GM23338 (cell line): ENCODE data around the gene HS3ST6. TPM values are rescaled to one million over a fixed set of nuclear protein-coding genes. Genes with fewer than 3 reads are reported as not detected.
"Not testable (repeated sequence)": the region's sequence is repeated elsewhere in the genome, so short reads cannot be mapped to it uniquely, and the experiment has no call there.

Source experiments
- ATAC-seq: fragments of 200-7000 bp; cut with Tn5 transposase; 3 replicates; pipeline ENCODE4 v1.9.1; 2020
- DNase-seq: peaks from one replicate; pipeline ENCODE4 v3.0.0-alpha.2; 2015; ENCODE audit warnings: low spot score
- H2AFZ ChIP-seq: fragments of 200-600 bp; sonication (generic); 2 replicates; pipeline ENCODE4 v1.8.0; 2016; ENCODE audit warnings: antibody characterized with exemption, mild to moderate bottlenecking, moderate library complexity
- H3F3A ChIP-seq: fragments of 200-600 bp; sonication (generic); replicated peaks from 2 replicates; pipeline ENCODE4 v1.8.0; 2017; ENCODE audit warnings: antibody characterized with exemption, mixed run types, low read depth
- H3K27ac ChIP-seq: fragments of 200-600 bp; sonication (generic); 2 replicates; pipeline ENCODE4 v1.6.1; 2016; ENCODE audit warnings: low read depth
- H3K27me3 ChIP-seq: fragments of 200-600 bp; sonication (generic); 2 replicates; pipeline ENCODE4 v1.8.0; 2016; ENCODE audit warnings: mild to moderate bottlenecking, mixed run types, moderate library complexity; ENCODE audit not compliant: insufficient read depth
- H3K36me3 ChIP-seq: fragments of 200-600 bp; sonication (generic); 2 replicates; pipeline ENCODE4 v1.8.0; 2016; ENCODE audit warnings: mild to moderate bottlenecking; ENCODE audit not compliant: insufficient read depth
- H3K4me1 ChIP-seq: fragments of 200-600 bp; sonication (generic); 2 replicates; pipeline ENCODE4 v1.8.0; 2016; ENCODE audit warnings: mild to moderate bottlenecking, moderate library complexity; ENCODE audit not compliant: insufficient read depth
- H3K4me2 ChIP-seq: fragments of 200-600 bp; sonication (generic); 2 replicates; pipeline ENCODE4 v1.7.1; 2017; ENCODE audit warnings: mixed run types
- H3K4me3 ChIP-seq: fragments of 200-600 bp; sonication (generic); 2 replicates; pipeline ENCODE4 v1.6.1; 2016; ENCODE audit warnings: mixed run types
- H3K79me2 ChIP-seq: fragments of 200-600 bp; sonication (generic); replicated peaks from 2 replicates; pipeline ENCODE4 v1.8.0; 2017; ENCODE audit warnings: mild to moderate bottlenecking; ENCODE audit not compliant: insufficient read depth
- H3K9me2 ChIP-seq: fragments of 200-600 bp; sonication (generic); 2 replicates; pipeline ENCODE4 v1.8.0; 2017; ENCODE audit not compliant: insufficient read depth
- H4K20me1 ChIP-seq: fragments of 200-600 bp; sonication (generic); replicated peaks from 2 replicates; pipeline ENCODE4 v1.8.0; 2017; ENCODE audit warnings: mild to moderate bottlenecking; ENCODE audit not compliant: insufficient read depth
- H3K27ac Mint-ChIP-seq: 2 replicates; pipeline ENCODE4 v1.8.0; 2020; ENCODE audit warnings: inconsistent platforms, mild to moderate bottlenecking, moderate library complexity, mixed read lengths
- H3K27me3 Mint-ChIP-seq: 3 replicates; pipeline ENCODE4 v1.8.0; 2022; ENCODE audit warnings: low read depth, mild to moderate bottlenecking, moderate library complexity, mixed read lengths, inconsistent platforms; ENCODE audit not compliant: insufficient read depth, poor library complexity
- H3K36me3 Mint-ChIP-seq: 3 replicates; pipeline ENCODE4 v1.8.0; 2021; ENCODE audit warnings: low read depth, mild to moderate bottlenecking, inconsistent platforms, moderate library complexity, mixed read lengths
- H3K4me1 Mint-ChIP-seq: 3 replicates; pipeline ENCODE4 v1.8.0; 2020; ENCODE audit warnings: mild to moderate bottlenecking, inconsistent platforms, mixed read lengths
- H3K4me3 Mint-ChIP-seq: 3 replicates; pipeline ENCODE4 v1.8.0; 2021; ENCODE audit warnings: moderate library complexity, mild to moderate bottlenecking, inconsistent platforms, mixed read lengths
- H3K9me3 Mint-ChIP-seq: 3 replicates; pipeline ENCODE4 v1.8.0; 2020; ENCODE audit warnings: moderate library complexity, mild to moderate bottlenecking, inconsistent platforms, mixed read lengths
- CTCF ChIP-seq, 2 experiments: fragments of 200-600 bp in 1 of 2; sonication (generic) in 1 of 2; conservative IDR thresholded peaks; 2 replicates each; pipeline versions ENCODE4 v1.5.1 to v1.6.1; 2016 to 2017; ENCODE audit warnings: antibody characterized with exemption in 2 of 2, low read depth in 2 of 2, mild to moderate bottlenecking in 2 of 2, moderate library complexity in 1 of 2
- ETS1 ChIP-seq: IDR thresholded peaks from 2 replicates; pipeline ENCODE4 v1.6.1; 2016; ENCODE audit warnings: antibody characterized with exemption
- EZH2 ChIP-seq: fragments of 200-600 bp; sonication (generic); IDR thresholded peaks from one replicate; pipeline ENCODE4 v1.8.0; 2017; ENCODE audit warnings: antibody characterized with exemption, mild to moderate bottlenecking, low read depth; ENCODE audit not compliant: unreplicated experiment
- EZH2phosphoT487 ChIP-seq: fragments of 200-600 bp; sonication (generic); IDR thresholded peaks from one replicate; pipeline ENCODE4 v1.8.1; 2018; ENCODE audit warnings: antibody characterized with exemption; ENCODE audit not compliant: unreplicated experiment
- JUNB ChIP-seq: IDR thresholded peaks from one replicate; pipeline ENCODE4 v1.6.1; 2016; ENCODE audit warnings: antibody characterized with exemption; ENCODE audit not compliant: unreplicated experiment
- NANOG ChIP-seq: IDR thresholded peaks from 2 replicates; pipeline ENCODE4 v1.6.1; 2016; ENCODE audit warnings: antibody characterized with exemption, borderline replicate concordance
- POLR2AphosphoS5 ChIP-seq: IDR thresholded peaks from 2 replicates; pipeline ENCODE4 v1.6.1; 2016; ENCODE audit warnings: antibody characterized with exemption, low read depth
- ZNF331 ChIP-seq: fragments of 250-450 bp; sonication (Bioruptor Pico); IDR thresholded peaks from 2 replicates; pipeline ENCODE4 v1.5.0; 2020; ENCODE audit warnings: low read depth, mild to moderate bottlenecking, moderate library complexity
- ZNF462 ChIP-seq: fragments of 250-450 bp; sonication (Bioruptor Pico); IDR thresholded peaks from 2 replicates; pipeline ENCODE4 v1.5.0; 2020; ENCODE audit warnings: mild to moderate bottlenecking, moderate library complexity
- polyA plus RNA-seq: library from polyadenylated mRNA; unstranded; fragments of >200 nt; fragmentation: Nextera tagmentation; extraction: Ambion mirVana; gene quantifications from 2 replicates; pipeline ENCODE4 v1.2.1, GENCODE V29; 2016
- total RNA-seq: library from RNA; depleted of rRNA; stranded (reverse); fragments of >200 nt; shearing (Covaris generic); gene quantifications from 2 replicates; pipeline ENCODE4 v1.2.3, GENCODE V29; 2014

Gene HS3ST6
- total and polyA plus RNA-seq, 2 experiments from 2014 or later, result 0.21 TPM; not detected in 1

GRCh38 chr16:1940273-1941161 lies 22.3 kb upstream of the HS3ST6 start:
- Mint-ChIP-seq H3K4me3 (no peak overlapping the region), H3K36me3 (peaks cover 16% of the 10 kb centered on the region), H3K27me3 (peaks cover 11% of the 10 kb centered on the region), H3K27ac (no peak overlapping the region), H3K4me1 (peaks cover 20% of the 10 kb centered on the region), H3K9me3 (no peaks in the 10 kb centered on the region)
- Histone ChIP-seq H3K79me2 (no peaks in the 10 kb centered on the region), H3K27ac (no peak overlapping the region), H3K36me3 (no peaks in the 10 kb centered on the region), H3K27me3 (no peaks in the 10 kb centered on the region), H3K4me2 (no peak overlapping the region), H3K4me1 (peaks cover 15% of the 10 kb centered on the region; the same call in 1 of the 2 replicates), H4K20me1 (no peaks in the 10 kb centered on the region; the same call in 1 of the 2 replicates), H3K4me3 (no peak overlapping the region), H2AFZ (no peak overlapping the region), H3K9me2 (no peaks in the 10 kb centered on the region), H3F3A (0 out of 2 replicates have a peak, but pooled peaks cover 10% of the 10 kb centered on the region)
- DNase-seq (no peak), ATAC-seq (no peak)
- TF ChIP-seq ZNF331 (CRISPR knock-in tag) (no peak), EZH2 (no peak), EZH2phosphoT487 (no peak), JUNB (no peak), ZNF462 (CRISPR knock-in tag) (no peak), NANOG (no peak), ETS1 (no peak), CTCF (conservative IDR thresholded peaks at IDR 0.05; ENCODE audit: low read depth in 2 of 2) (no peak), POLR2AphosphoS5 (no peak)

GRCh38 chr16:1939833-1940232 lies 21.6 kb upstream of the HS3ST6 start:
- not testable (repeated sequence) for H3K4me3 ChIP-seq, H3K9me2 ChIP-seq, H3K27ac ChIP-seq, H3K36me3 ChIP-seq, H3K27me3 Mint-ChIP-seq, H3K79me2 ChIP-seq, ATAC-seq, DNase-seq, H3K4me3 Mint-ChIP-seq, H4K20me1 ChIP-seq, H3K4me2 ChIP-seq, H3K27me3 ChIP-seq, H3K9me3 Mint-ChIP-seq, H2AFZ ChIP-seq, H3K27ac Mint-ChIP-seq
- H3K36me3 Mint-ChIP-seq, result peaks cover 16% of the 10 kb centered on the region
- Histone ChIP-seq H3F3A (0 out of 2 replicates have a peak, but pooled peaks cover 10% of the 10 kb centered on the region), H3K4me1 (peaks cover 15% of the 10 kb centered on the region; the same call in 1 of the 2 replicates)
- peaks cover 20% of the 10 kb centered on the region for H3K4me1 Mint-ChIP-seq
